Choroid plexus epithelial cell (primary cell): ENCODE results near the gene S1PR3.

ENCODE experiments used
- DNase-seq: peaks from one replicate; pipeline ENCODE4 v3.0.0-alpha.2; 2010; ENCODE audit warnings: low read depth
- H3K4me3 ChIP-seq: 2 replicates; pipeline ENCODE4 v1.5.1; 2011; ENCODE audit warnings: low read depth, mild to moderate bottlenecking, control low read depth, low read length, moderate library complexity
- TF ChIP-seq, protein P1 (sequence below): conservative IDR thresholded peaks from 2 replicates; pipeline ENCODE4 v1.5.1; 2011; ENCODE audit warnings: low read depth, mild to moderate bottlenecking, control low read depth, inconsistent platforms, low read length, moderate library complexity

The S1PR3 gene

GRCh38 chr9:88954066-88954465 lies 37.2 kb upstream of the S1PR3 start:
- H3K4me3 ChIP-seq = no peak overlapping the region
- DNase-seq = peak; percentile 44
- TF ChIP-seq, protein P1, sequence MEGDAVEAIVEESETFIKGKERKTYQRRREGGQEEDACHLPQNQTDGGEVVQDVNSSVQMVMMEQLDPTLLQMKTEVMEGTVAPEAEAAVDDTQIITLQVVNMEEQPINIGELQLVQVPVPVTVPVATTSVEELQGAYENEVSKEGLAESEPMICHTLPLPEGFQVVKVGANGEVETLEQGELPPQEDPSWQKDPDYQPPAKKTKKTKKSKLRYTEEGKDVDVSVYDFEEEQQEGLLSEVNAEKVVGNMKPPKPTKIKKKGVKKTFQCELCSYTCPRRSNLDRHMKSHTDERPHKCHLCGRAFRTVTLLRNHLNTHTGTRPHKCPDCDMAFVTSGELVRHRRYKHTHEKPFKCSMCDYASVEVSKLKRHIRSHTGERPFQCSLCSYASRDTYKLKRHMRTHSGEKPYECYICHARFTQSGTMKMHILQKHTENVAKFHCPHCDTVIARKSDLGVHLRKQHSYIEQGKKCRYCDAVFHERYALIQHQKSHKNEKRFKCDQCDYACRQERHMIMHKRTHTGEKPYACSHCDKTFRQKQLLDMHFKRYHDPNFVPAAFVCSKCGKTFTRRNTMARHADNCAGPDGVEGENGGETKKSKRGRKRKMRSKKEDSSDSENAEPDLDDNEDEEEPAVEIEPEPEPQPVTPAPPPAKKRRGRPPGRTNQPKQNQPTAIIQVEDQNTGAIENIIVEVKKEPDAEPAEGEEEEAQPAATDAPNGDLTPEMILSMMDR = no peak

- no peak overlapping the region for H3K4me3 ChIP-seq
- DNase-seq = no peak
- TF ChIP-seq, protein P1 = no peak
Measured at GRCh38 chr9:88957526-88957925, 33.7 kb upstream of the S1PR3 start.

- no peak overlapping the region for H3K4me3 ChIP-seq
- DNase-seq = no peak
- TF ChIP-seq, protein P1 = no peak
Measured at GRCh38 chr9:88959727-88960469, 31.4 kb upstream of the S1PR3 start.

- no peak for DNase-seq
- TF ChIP-seq, protein P1 = no peak
- H3K4me3 ChIP-seq = no peak overlapping the region
Measured at GRCh38 chr9:88960632-88961031, 30.6 kb upstream of the S1PR3 start.

- TF ChIP-seq, protein P1 = no peak
Measured at GRCh38 chr9:88965473-88965872, 25.8 kb upstream of the S1PR3 start.

DNA sequence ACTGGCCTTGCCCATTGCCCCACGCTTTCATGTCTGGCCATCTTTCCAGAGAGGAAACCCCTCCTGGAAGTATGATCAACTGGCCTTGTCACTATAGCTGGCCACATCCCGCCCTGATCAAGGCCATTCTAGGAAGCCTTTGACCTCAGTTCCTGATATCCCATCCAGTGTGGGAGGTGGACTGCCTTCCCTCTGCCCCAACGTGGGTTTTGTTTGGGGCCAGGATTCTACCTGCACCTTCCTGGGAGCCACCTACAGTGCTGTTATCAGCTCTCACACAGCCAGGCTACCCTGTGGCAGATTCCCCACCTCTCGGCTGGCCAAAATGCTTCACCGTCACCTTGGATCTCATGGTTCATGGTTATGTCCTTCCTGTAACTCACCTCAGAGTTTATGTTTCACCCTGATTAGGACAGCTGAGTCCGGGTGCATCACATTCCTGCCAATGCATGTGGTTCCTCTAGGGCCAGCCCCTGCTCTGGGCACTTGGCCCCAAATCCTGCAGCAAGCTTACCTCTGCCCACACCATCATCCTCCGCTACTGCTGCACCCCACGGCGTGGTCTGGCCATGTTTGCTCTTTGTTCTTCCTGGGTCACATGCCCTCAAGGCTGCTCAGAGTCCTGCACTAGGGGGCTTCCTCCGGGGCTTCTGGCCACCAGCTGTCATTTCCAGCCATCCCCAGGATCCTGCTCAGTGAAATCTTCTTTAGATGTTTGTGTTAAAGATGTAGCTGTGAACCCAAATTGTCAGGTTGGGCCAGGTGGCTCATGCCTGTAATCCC lies 24.2 kb upstream of the S1PR3 start:
- H3K4me3 ChIP-seq = no peak overlapping the region
- no peak for DNase-seq
- TF ChIP-seq, protein P1 = no peak

More at GRCh38 chr9:88965473-88965872, 25.8 kb upstream of the S1PR3 start:
- no peak for DNase-seq
- H3K4me3 ChIP-seq = no peak overlapping the region
